NCI-H2107 treated with DMSO at 0.1 percent for 48 hours (cell line): Measurements from ENCODE around the gene FAM83C.
"Not testable (repeated sequence)": the region's sequence is repeated elsewhere in the genome, so short reads cannot be mapped to it uniquely, and the experiment has no call there.

Experiments
- DNase-seq: peaks from one replicate; lab custom pipeline; 2025; ENCODE audit not compliant: unreplicated experiment; lab: John Stamatoyannopoulos, UW

The FAM83C gene

GRCh38 chr20:35267092-35267491 is 25.1 kb downstream of the FAM83C start:
- DNase-seq: no peak

- DNase-seq: no peak
Observed at GRCh38 chr20:35264755-35265154, 27.5 kb downstream of the FAM83C start.

DNA sequence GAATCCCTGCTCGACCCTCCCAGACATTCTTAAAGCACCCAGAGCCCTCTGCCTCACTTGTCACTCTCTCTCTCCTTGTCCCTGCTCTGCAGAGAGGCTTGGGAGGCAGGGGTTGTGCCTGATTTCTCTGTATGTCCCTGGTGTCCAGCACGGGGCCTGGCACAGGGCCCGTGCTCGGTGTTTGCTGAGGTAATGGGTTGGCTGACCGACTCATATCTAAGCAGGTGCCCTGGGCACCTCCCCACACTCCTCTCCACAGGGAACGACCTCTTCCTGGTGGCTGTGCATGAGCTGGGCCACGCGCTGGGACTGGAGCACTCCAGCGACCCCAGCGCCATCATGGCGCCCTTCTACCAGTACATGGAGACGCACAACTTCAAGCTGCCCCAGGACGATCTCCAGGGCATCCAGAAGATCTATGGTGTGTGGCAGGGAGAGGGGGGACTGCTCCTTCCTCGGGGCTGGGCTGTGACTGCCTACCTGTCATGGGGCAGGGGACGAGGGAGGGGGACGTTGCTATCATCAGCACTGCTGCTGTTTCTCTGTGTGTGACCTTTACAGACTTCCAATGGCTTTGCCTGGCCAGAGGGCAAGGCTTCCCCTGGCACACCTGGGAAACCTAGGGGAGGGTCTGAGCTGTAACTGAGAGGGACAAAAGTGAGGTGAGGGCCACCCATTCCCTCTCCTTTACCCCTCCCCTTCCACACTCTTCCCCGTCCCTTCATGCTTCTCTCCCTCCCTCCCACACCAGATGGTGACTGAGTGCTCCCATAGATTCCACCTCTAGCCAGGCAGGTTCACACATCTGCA is 28.5 kb downstream of the FAM83C start:
- DNase-seq: no peak

DNA sequence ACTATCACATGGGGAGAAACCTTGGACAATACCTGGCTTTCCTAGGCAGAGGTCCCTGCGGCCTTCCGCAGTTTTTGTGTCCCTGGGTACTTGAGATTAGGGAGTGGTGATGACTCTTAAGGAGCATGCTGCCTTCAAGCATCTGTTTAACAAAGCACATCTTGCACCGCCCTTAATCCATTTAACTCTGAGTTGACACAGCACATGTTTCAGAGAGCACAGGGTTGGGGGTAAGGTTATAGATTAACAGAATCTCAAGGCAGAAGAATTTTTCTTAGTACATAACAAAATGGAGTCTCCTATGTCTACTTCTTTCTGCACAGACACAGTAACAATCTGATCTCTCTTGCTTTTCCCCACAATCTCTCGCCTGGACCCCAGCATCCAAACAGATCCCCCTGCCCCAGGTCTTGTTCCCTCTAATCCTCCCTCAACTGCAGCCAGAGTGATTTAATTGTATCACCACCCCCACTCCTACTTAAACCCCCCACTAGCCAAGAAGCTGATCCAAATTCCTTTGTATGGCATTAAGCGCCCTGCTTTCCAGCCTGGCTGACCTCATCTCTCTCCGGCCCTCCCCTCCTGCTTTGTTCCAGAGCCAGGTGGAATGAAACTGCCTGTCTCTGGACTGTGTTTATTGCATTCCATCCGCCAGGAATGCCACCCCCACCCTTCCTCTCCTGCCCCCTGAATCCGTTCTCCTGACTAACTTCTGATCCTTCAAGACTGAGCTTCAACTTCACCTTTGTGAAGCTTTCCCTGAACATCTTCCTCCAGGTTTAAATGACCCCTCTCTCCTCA is 29.3 kb downstream of the FAM83C start:
- DNase-seq: not testable (repeated sequence)

- DNase-seq: not testable (repeated sequence)
Observed at GRCh38 chr20:35262321-35262720, 29.9 kb downstream of the FAM83C start.

DNA sequence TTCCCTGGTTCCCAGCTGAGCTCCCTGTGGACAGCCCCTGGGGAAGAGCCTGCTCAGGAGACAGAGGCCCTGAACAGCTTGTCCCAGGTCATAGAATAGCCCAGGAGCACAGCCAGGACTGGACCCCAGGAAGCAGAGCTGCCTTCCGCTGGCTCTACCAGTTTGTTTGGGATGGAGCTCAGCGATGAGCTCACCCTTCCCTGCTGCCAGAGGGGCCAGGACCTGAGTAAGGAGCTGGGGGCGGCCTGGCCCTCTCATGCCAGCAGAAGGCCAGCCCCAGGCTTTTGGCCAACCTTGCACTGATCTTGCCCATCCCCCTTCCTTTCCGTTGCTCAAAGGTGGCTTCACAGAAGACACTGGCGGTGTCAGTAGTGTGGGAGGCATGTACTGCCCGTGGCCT is 31.8 kb downstream of the FAM83C start:
- no peak for DNase-seq

DNA sequence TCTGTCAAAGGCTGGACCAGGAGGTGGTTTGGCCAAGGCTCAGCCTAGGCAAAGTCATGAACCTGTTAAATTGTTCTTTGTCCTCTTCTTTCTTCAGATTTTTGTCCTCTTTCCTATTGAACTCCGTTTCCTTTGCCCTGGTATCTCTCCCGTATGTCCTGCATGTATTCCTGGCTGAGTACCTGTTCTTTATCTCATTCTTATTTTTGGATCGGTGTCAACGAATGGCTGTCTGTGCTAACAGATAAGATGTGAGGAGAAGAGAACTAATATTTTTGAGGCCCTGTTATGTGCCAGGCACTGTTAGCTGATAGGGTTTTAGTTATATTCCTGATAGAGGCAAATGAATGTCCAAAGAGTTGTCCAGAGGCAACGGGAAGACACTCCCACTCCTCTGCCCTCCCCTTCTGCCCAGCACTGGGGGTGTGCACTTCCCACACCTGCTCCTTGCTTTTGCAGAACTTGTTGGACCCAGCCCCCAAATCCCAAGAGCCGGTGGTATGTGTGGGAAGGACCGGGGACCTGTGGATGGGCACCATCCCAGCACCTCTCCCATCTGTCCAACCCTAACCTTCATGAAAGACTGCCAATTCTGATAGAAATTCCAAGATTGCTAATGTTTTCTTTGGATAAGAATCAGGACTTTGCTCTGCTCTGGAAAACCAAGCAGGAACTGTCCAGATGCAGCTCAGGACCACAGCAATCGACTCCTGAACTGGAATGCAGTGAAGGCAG is 34.9 kb downstream of the FAM83C start:
- DNase-seq: no peak

DNA sequence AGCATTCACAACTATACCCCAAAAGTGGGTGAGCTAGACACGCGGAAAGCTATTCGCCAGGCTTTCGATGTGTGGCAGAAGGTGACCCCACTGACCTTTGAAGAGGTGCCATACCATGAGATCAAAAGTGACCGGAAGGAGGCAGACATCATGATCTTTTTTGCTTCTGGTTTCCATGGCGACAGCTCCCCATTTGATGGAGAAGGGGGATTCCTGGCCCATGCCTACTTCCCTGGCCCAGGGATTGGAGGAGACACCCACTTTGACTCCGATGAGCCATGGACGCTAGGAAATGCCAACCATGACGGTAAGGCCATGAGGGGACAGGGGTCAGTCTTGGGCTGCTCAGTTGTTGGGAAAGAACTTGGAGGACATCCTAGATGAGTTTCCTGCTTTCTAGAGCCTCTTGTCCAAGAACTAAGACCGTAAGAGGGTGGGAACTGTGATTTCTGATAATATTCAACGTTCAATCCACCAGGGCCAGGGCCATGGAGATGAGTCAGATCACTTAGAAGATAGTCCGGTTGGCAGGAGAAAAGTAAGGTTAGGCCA is 37.7 kb downstream of the FAM83C start:
- no peak for DNase-seq

- no peak for DNase-seq
Observed at GRCh38 chr20:35253010-35253409, 39.2 kb downstream of the FAM83C start.

GRCh38 chr20:35252598-35252997 is 39.6 kb downstream of the FAM83C start:
- DNase-seq: not testable (repeated sequence)

- DNase-seq: no peak
Observed at GRCh38 chr20:35252037-35252461, 40.2 kb downstream of the FAM83C start.

DNA sequence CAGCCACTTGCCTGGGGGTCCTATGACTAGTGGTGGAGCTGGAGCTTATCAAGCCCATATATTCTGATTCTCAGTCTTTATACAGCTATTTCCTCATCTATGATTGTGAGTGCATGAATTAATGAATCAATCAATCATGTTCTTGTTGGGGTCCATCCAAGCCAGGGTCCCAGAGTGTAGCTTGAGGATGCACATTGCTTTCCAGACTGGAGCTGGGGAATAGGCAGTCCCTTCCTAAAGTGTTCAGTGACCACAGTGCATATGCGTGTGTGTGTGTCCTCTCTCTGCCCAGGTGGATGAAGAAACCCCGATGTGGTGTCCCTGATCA is 40.6 kb downstream of the FAM83C start:
- no peak for DNase-seq

DNA sequence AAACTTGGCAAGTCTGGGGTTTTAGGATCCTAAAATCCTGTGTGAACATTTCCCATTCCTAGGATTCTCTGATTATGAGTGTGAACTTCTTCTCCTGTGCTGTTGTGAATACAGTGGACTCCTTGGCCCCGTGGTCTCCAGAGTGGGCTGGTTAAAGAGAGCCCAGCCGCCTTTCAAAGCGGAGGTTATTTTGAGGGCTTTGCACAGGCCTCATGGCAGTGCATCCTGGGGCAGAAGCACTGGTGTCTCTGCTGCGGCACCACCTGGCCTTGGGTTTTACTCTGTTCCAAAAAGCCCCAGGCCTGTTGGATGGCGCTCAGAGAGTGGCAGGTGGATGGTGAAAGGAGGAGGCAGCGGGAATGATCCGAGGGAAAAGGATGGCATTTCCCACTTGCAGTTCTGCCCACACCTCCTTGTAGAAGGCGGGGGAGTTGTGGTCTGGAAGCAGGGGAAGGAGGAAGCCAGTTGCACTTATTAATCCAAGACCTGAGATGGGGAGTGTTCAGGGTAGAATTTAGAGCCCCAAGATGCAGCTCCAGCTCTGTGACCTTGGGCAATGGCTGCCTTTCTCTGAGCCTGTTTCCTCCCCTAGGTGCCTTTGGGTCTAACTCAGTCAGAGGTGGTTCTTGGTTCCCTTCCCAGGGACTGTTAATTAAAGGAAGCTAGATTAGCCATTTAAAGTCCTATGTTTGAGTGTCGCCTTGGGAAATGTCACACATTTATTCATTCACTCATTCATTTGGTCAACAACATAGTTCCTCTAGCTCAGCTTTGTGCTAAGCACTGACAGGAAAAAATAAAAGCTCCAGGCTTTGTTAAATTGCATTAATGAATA is 43.4 kb downstream of the FAM83C start:
- no peak for DNase-seq

- DNase-seq: no peak
Observed at GRCh38 chr20:35246723-35247122, 45.5 kb downstream of the FAM83C start.

- DNase-seq: no peak
Observed at GRCh38 chr20:35243986-35244385, 48.2 kb downstream of the FAM83C start.

DNA sequence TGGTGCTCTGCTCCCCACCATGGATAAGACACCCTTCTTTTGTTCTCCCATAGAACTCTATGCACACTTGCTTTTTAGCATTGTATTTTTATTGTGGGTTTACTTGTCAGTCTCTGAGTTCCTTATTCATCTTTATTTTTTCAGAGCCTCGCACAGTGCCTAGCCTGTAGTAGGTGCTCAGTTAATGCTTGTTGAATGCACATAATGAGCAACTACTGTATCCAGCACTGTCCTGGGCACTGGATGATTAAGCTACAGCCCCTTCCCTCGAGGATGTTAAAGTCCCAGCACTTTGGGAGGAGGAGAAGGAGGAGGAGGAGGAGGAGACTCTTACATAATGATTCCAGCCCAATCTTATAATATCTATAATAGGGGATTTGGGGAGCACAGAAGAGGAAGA is 48.9 kb downstream of the FAM83C start:
- DNase-seq: no peak

- no peak for DNase-seq
Observed at GRCh38 chr20:35240811-35241293, 51.4 kb downstream of the FAM83C start.

DNA sequence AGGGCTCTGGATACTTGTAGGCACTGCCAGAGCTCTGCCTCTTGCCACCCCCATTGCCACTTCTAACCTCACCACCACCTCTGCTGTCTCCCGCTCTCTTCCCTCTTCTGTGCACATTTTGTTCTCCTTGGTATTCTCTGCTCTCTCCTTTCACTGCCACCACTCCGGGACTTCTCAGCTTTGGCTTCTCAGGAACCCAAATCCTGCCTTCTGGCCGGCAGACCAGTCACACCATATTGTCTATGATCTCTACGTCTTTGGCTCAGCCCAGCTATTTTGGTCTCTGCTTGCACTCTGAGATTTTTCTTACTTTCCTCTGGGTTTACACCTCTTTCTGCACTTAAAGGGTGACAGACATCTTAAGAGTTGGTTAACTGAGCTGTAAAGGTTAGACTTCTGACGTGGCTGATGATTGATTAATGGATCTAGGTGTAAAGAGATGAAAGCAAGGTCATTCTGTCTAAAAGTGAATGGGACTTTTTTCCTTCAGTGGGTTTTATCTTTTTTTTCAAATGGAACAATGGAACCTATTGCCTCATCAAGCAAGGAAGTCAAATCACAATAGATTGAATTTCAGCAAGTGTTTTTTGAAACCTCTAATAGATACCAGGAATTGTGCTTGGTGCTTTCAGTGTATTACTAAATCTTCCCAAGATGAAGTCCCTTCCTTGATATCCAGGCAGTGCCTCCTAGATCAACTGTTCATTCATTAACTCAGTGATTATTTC is 52.0 kb downstream of the FAM83C start:
- no peak for DNase-seq

DNA sequence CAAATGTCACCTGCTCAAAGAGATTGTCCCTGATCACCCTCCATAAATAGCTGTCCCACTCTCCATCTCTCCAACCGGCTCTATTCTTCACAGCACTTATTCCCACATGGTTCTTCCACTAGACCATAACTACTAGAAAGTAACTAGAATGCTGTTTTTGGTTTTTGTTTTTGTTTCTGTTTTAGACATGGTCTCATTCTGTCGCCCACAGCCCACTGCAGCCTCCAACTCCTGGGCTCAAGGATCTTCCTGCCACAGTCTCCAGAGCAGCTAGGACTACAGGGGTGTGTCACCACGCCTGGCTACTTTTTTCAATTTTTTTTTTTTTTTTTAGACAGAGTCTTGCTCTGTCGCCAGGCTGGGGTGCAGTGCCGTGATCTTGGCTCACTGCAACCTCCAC is 53.5 kb downstream of the FAM83C start:
- DNase-seq: no peak

DNA sequence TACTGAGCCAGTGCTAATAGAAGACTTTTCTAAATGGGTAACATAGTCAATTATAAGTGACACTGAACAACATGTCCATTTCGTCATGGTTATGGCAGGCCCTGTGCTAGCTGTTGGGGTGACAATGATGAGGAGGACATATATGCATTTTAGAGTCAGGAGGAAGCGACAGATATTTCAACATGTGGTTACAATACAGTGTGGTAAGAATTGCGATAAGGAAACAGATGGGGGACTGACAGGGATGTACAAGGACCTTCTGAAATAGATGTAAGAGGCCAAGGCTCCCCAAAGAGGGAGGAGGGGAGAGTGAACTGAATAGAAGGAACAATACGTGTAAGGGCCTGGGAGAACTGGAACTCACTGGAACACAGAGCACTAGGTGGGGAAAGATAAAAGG is 54.1 kb downstream of the FAM83C start:
- no peak for DNase-seq
